Duodenal mucosa (tissue), 2 donors: Measurements from ENCODE around the gene SNX9.

ENCODE experiments used
- H3K27ac ChIP-seq: one replicate; pipeline ENCODE4 v1.7.0; 2013; ENCODE audit warnings: low read depth, low read length
- H3K27me3 ChIP-seq, 2 donors: one replicate each; pipeline ENCODE4 v1.7.0; 2013; ENCODE audit warnings: low read length in 2 of 2, control low read depth in 1 of 2; ENCODE audit not compliant: insufficient read depth in 2 of 2, control insufficient read depth in 1 of 2
- H3K36me3 ChIP-seq, 2 donors: one replicate each; pipeline ENCODE4 v1.7.0; 2013; ENCODE audit warnings: low read length in 2 of 2, control low read depth in 1 of 2; ENCODE audit not compliant: insufficient read depth in 2 of 2, control insufficient read depth in 1 of 2
- H3K4me1 ChIP-seq, 2 donors: one replicate each; pipeline ENCODE4 v1.7.0; 2013; ENCODE audit warnings: low read length in 2 of 2, control low read depth in 1 of 2; ENCODE audit not compliant: insufficient read depth in 2 of 2, control insufficient read depth in 1 of 2
- H3K4me3 ChIP-seq, 2 donors: one replicate each; pipeline ENCODE4 v1.7.0; 2013; ENCODE audit warnings: low read length in 2 of 2, low read depth in 1 of 2
- H3K9ac ChIP-seq, 2 donors: one replicate each; pipeline ENCODE4 v1.7.0; 2013; ENCODE audit warnings: low read length in 2 of 2, low read depth in 1 of 2
- H3K9me3 ChIP-seq, 2 donors: one replicate each; pipeline ENCODE4 v1.7.0; 2013; ENCODE audit warnings: low read length in 2 of 2, control low read depth in 1 of 2; ENCODE audit not compliant: control insufficient read depth in 1 of 2

Gene SNX9

DNA sequence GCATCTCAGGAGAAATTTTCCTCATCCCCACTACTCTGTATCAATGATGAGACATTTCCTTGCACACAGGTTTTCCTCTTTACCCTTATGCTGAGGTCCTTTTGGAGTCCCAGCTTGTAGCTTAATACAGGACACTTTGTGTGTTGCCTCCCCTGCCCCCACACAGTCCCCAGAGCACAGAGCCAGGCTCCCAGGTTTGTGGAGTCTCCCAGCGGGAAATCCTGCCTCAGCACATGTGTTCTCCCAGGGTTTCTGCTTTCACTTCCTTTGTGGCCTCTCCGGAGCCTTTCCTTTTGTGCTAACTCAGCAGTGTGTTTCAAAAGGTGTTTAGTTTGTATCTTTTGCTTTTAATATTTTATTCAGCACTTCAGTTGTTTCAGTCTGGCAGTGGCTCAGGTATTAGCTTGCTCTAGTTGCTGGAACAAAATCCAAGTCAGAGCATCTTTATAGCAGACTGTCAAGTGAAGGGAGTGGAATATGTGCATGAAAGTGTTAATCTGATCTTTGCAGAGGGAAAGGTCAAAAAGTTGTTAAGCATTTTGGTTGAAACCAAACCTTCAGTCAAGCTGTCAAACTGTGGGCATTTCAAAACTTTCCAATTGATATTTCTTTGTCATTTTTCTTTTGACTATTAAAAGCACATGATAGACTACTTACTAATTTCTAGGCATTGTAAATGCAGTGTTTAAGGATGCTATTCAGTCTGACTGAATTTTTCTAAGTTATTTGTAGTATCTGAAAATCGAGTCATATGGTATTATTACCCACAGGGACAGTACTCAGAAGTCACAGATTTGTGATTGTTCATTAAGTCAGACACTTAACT, 8.6 kb downstream of the SNX9 start:
- peaks cover 0 to 12% of the 10 kb centered on the region in 2 donors for H3K4me1 ChIP-seq
- no peaks in the 10 kb centered on the region for H3K36me3 ChIP-seq
- H3K9ac ChIP-seq = no peak overlapping the region
- no peaks in the 10 kb centered on the region for H3K9me3 ChIP-seq
- no peak overlapping the region for H3K4me3 ChIP-seq
- H3K27ac ChIP-seq = no peak overlapping the region
- H3K27me3 ChIP-seq = no peaks in the 10 kb centered on the region

DNA sequence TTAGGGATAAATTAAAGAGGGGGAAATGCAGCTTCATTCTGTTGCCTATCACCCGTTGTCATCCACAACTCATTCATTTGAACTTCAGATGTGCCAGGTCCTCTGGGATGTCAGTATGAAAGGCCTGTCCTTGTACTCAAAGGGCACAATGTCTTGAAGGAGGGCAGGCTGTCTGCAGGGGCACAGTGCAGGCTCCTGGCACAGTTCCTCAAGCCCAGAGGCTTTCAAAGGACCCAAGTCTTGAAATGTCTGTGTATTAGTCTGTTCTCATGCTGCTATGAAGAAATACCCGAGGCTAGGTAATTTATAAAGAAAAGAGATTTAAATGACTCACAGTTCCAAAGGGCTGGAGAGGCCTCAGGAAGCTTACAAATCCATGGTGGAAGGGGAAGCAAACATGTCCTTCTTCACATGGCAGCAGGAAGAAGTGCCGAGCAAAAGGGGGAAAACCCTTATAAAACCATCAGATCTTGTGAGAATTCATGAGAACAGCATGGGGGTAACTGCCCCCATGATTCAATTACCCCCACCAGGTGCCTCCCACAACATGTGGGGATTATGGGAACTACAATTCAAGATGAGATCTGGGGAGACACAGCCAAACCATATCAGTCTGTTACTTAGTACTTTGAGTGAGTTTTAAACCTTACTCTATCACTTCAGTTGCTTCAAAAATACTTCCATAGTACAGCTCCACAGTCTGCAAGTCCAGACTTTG, 9.4 kb downstream of the SNX9 start:
- Histone ChIP-seq H3K9ac (no peak overlapping the region), H3K27ac (no peak overlapping the region), H3K27me3 (no peaks in the 10 kb centered on the region), H3K9me3 (no peaks in the 10 kb centered on the region), H3K4me3 (no peak overlapping the region), H3K4me1 (peaks cover 0 to 12% of the 10 kb centered on the region in 2 donors), H3K36me3 (peaks cover 0 to 2% of the 10 kb centered on the region in 2 donors)

DNA sequence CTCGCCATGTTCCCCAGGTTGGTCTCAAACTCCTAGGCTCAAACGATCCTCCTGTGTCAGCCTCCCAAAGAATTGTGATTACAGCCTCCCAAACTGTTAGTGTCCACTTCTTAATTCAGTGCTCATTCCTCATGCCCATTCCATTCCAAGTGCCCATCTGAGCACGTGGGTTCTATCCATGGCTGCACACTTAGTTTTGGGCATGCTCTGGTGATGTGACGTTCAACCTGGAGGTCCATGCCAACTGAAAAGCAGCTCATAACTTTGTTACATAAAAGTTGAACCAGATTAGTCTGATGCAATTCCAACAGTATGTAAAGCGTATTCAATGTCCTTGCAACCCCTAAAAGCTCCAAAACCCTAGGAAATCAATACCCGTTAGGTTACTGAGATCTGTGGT, 11.5 kb downstream of the SNX9 start:
- Histone ChIP-seq H3K4me3 (no peak overlapping the region), H3K9me3 (no peaks in the 10 kb centered on the region), H3K9ac (no peak overlapping the region), H3K27me3 (no peaks in the 10 kb centered on the region), H3K4me1 (peaks cover 0 to 12% of the 10 kb centered on the region in 2 donors), H3K36me3 (peaks cover 0 to 2% of the 10 kb centered on the region in 2 donors), H3K27ac (no peak overlapping the region)

DNA sequence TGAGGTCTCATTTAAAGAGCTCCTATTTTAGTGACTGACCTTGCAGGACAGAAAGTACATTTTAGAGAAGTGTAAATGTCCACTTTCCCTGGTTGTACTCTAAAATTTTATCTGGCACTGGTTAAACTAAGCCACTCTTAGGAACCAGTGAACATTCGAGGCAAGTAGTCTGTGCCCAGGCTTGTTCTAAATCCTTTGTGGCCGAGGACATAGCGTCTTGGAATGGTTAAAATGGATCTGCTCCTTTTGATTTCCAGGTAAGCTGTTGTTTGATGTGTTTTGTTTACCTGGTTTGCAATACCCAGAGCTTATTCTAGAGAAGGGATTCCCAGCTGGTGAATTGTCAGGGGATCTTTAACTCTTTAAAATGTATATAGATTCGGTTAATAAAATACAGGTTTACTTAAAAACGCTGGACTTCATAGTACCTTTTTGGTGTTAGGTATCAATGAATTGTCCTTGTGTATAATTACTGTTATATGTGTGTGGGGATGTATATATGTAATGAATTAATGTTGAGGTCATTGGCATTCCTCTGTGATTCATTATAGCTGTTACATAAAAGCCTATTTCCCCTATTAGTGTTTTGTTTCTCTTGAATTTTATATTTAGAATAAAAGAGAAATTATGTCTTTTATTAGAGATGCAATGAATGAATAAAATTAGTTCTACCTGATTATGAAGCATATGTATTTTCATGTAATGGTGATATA, 15.8 kb downstream of the SNX9 start:
- Histone ChIP-seq H3K27me3 (no peaks in the 10 kb centered on the region), H3K9me3 (no peaks in the 10 kb centered on the region), H3K27ac (no peak overlapping the region), H3K36me3 (peaks cover 0 to 2% of the 10 kb centered on the region in 2 donors), H3K4me3 (no peak overlapping the region), H3K4me1 (peaks cover 11 to 12% of the 10 kb centered on the region in 2 donors), H3K9ac (no peak overlapping the region)

DNA sequence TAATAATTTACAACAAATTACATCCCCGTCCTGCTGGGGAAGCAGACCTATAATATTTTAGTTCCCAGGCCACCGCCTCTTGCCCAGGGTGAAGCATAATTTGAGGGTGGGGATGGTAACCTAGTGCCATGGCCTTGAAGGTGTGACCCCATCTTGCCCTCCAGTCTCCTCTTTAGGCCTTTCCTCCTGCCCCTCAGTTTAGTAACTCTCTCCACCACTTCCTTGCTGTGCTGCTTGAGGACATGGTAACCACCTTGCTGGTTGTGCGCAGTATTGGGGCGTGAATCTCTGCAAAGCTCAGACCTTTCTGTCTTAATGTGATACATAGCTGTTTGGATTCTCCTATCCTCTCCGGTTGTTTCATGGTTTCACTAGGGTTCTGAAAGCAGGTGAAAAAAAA, 16.6 kb downstream of the SNX9 start:
- Histone ChIP-seq H3K9ac (no peak overlapping the region), H3K4me1 (peaks cover 11 to 12% of the 10 kb centered on the region in 2 donors), H3K36me3 (peaks cover 0 to 2% of the 10 kb centered on the region in 2 donors), H3K9me3 (no peaks in the 10 kb centered on the region), H3K27me3 (no peaks in the 10 kb centered on the region), H3K27ac (no peak overlapping the region), H3K4me3 (no peak overlapping the region)

GRCh38 chr6:157840261-157840660, 17.2 kb downstream of the SNX9 start:
- no peak overlapping the region for H3K4me3 ChIP-seq
- peaks cover 12% of the 10 kb centered on the region in 2 donors for H3K4me1 ChIP-seq
- no peaks in the 10 kb centered on the region for H3K27me3 ChIP-seq
- no peak overlapping the region for H3K9ac ChIP-seq
- peaks cover 0 to 2% of the 10 kb centered on the region in 2 donors for H3K36me3 ChIP-seq
- no peak overlapping the region for H3K27ac ChIP-seq
- H3K9me3 ChIP-seq = no peaks in the 10 kb centered on the region

DNA sequence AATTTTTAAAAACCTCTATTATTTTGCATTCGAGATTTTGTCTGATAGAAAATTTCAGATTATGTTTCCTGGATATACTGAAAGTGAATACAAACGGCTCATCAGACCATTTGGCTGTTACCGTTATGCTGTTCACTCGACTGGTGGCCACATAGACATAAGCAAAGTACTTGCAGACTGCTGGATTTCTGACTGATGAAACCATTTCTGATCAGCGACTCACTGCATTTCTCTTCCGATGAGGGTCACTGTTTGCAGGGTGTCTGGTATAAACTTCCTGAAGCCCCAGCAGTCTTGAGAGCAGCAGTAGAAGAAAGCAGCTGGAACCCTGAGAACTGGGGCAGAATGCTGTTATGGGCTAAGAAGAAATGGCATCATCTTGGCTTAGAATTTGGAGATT, 17.7 kb downstream of the SNX9 start:
- peaks cover 0 to 2% of the 10 kb centered on the region in 2 donors for H3K36me3 ChIP-seq
- no peaks in the 10 kb centered on the region for H3K9me3 ChIP-seq
- H3K9ac ChIP-seq = no peak overlapping the region
- peaks cover 16 to 17% of the 10 kb centered on the region in 2 donors for H3K4me1 ChIP-seq
- no peaks in the 10 kb centered on the region for H3K27me3 ChIP-seq
- H3K27ac ChIP-seq = no peak overlapping the region
- H3K4me3 ChIP-seq = no peak overlapping the region

- H3K36me3 ChIP-seq = peaks cover 0 to 2% of the 10 kb centered on the region in 2 donors
- H3K9me3 ChIP-seq = no peaks in the 10 kb centered on the region
- H3K27me3 ChIP-seq = no peaks in the 10 kb centered on the region
- H3K27ac ChIP-seq = no peak overlapping the region
- H3K4me3 ChIP-seq = no peak overlapping the region
- H3K9ac ChIP-seq = no peak overlapping the region
- peaks cover 22 to 23% of the 10 kb centered on the region in 2 donors for H3K4me1 ChIP-seq
These were observed 18.3 kb downstream of the SNX9 start for GRCh38 chr6:157841211-157841840.

GRCh38 chr6:157842212-157842611, 19.2 kb downstream of the SNX9 start:
- Histone ChIP-seq H3K36me3 (no peaks in the 10 kb centered on the region), H3K9ac (no peak overlapping the region), H3K27ac (no peak overlapping the region), H3K27me3 (no peaks in the 10 kb centered on the region), H3K4me3 (no peak overlapping the region), H3K4me1 (peaks cover 22 to 25% of the 10 kb centered on the region in 2 donors), H3K9me3 (no peaks in the 10 kb centered on the region)
